Esophagus muscularis mucosa (tissue), 4 donors: ENCODE data around the gene HDAC4. TPM values are rescaled to one million over a fixed set of nuclear protein-coding genes. Genes with fewer than 3 reads are reported as not detected.

ENCODE experiments used
- DNase-seq: peaks from one replicate; pipeline ENCODE4 v3.0.0-alpha.2; 2017; ENCODE audit errors: extremely low spot score
- H3K27ac ChIP-seq, 4 donors: fragments of 200-600 bp; sonication (generic); replicated peaks in 1 of 4; 1 replicate in 3 of 4; 2 replicates in 1 of 4; pipeline ENCODE4 v1.5.1; 2016 to 2019; ENCODE audit warnings: mild to moderate bottlenecking in 1 of 4
- H3K27me3 ChIP-seq, 4 donors: fragments of 200-600 bp; sonication (generic); one replicate each; pipeline versions ENCODE4 v1.5.1 to v1.6.0; 2016 to 2019
- H3K36me3 ChIP-seq, 4 donors: fragments of 200-600 bp; sonication (generic); one replicate each; pipeline ENCODE4 v1.5.1; 2016 to 2019
- H3K4me1 ChIP-seq, 4 donors: fragments of 200-600 bp; sonication (generic); one replicate each; pipeline ENCODE4 v1.5.1; 2016 to 2019
- H3K4me3 ChIP-seq, 4 donors: fragments of 200-600 bp; sonication (generic); 1 replicate in 2 of 4; 2 replicates in 2 of 4; pipeline ENCODE4 v1.5.1; 2016 to 2019; ENCODE audit warnings: mild to moderate bottlenecking in 4 of 4, moderate library complexity in 1 of 4
- H3K9me3 ChIP-seq, 4 donors: fragments of 200-600 bp; sonication (generic); 1 replicate in 3 of 4; 2 replicates in 1 of 4; pipeline ENCODE4 v1.5.1; 2016 to 2019
- CTCF ChIP-seq, 3 experiments: fragments of 200-600 bp in 2 of 3; fragments of 450-650 bp in 1 of 3; sonication (generic) in 2 of 3; IDR thresholded peaks; one replicate each; pipeline ENCODE4 v1.5.1; 2017 to 2019; ENCODE audit warnings: antibody characterized with exemption in 3 of 3, mild to moderate bottlenecking in 2 of 3, moderate library complexity in 1 of 3
- EP300 ChIP-seq: sonication (generic); formaldehyde crosslinking; IDR thresholded peaks from one replicate; pipeline ENCODE4 v1.6.1; 2017; ENCODE audit warnings: antibody characterized with exemption
- POLR2A ChIP-seq: fragments of 450-650 bp; IDR thresholded peaks from one replicate; pipeline ENCODE4 v1.6.1; 2017; ENCODE audit warnings: antibody characterized with exemption, moderate library complexity, mild to moderate bottlenecking, low read depth
- POLR2AphosphoS5 ChIP-seq, 2 donors: sonication (generic); formaldehyde crosslinking; IDR thresholded peaks; one replicate each; pipeline ENCODE4 v1.6.1; 2017; ENCODE audit warnings: antibody characterized with exemption in 2 of 2
- WGBS: methylation state at CpG from one replicate; pipeline ENCODE4 v1.1.5; 2018; 5-methylcytosine and 5-hydroxymethylcytosine counted together
- intact Hi-C: fragments of 100-400 bp; cut with DNase I; formaldehyde crosslinking; loops from one replicate; pipeline ENCODE4 v1.15.1; 2023
- total RNA-seq, 4 donors: library from RNA; depleted of rRNA; stranded (reverse); fragments of >200 nt; gene quantifications; one replicate each; pipeline versions ENCODE4 v1.1.0 to v1.2.1, GENCODE V29; 2016

Gene HDAC4
- total RNA-seq, 4 donors from 2014 or later: 59.4 to 119 (median 76.1) TPM

- WGBS: 92% methylated on average over 6 of the region's 6 CpGs
- intact Hi-C loops: loop anchor here (10.0 kb wide), 1 partner anchor 480 kb away; no protein-coding TSS in a partner anchor
- DNase-seq: no peak
- H3K9me3 ChIP-seq: no peaks in the 10 kb centered on the region
- H3K27ac ChIP-seq: no peak overlapping the region
- peaks cover 4 to 10% (median 8%) of the 10 kb centered on the region in 4 donors for H3K4me1 ChIP-seq
- H3K4me3 ChIP-seq: no peak overlapping the region
- no peaks in the 10 kb centered on the region for H3K27me3 ChIP-seq
- no peaks in the 10 kb centered on the region for H3K36me3 ChIP-seq
- no peak for TF ChIP-seq EP300
- no peak for TF ChIP-seq POLR2A
- no peak for TF ChIP-seq CTCF (IDR thresholded peaks at IDR 0.05)
- no peak for TF ChIP-seq POLR2AphosphoS5 (IDR thresholded peaks at IDR 0.05)
Observed at GRCh38 chr2:239405071-239405470, 4.3 kb upstream of the HDAC4 start.

- Histone ChIP-seq H3K27me3 (no peaks in the 10 kb centered on the region), H3K4me1 (peaks cover 22 to 33% (median 30%) of the 10 kb centered on the region in 4 donors), H3K27ac (no peak overlapping the region), H3K9me3 (no peaks in the 10 kb centered on the region), H3K4me3 (no peak overlapping the region), H3K36me3 (no peaks in the 10 kb centered on the region)
- WGBS: 97% methylated on average over 11 of the region's 11 CpGs
- TF ChIP-seq CTCF (IDR thresholded peaks at IDR 0.05) (no peak), POLR2AphosphoS5 (IDR thresholded peaks at IDR 0.05) (no peak), POLR2A (no peak), EP300 (no peak)
- intact Hi-C loops: loop anchor here (10.0 kb wide), 1 partner anchor 482 kb away; no protein-coding TSS in a partner anchor
- no peak for DNase-seq
Observed at GRCh38 chr2:239402666-239403065, 1.8 kb upstream of the HDAC4 start.

- TF ChIP-seq POLR2AphosphoS5 (IDR thresholded peaks at IDR 0.05): no peak
- TF ChIP-seq CTCF (IDR thresholded peaks at IDR 0.05): peak in 2 of 3 experiments; percentile 17
- TF ChIP-seq POLR2A: peak; percentile 4
- Histone ChIP-seq H3K27me3 (no peaks in the 10 kb centered on the region), H3K4me3 (peak overlapping the region; percentile 57 to 86 (median 76)), H3K36me3 (no peaks in the 10 kb centered on the region), H3K4me1 (peaks cover 26 to 41% (median 37%) of the 10 kb centered on the region in 4 donors), H3K27ac (peak overlapping the region; percentile 97 to 100 (median 100)), H3K9me3 (no peaks in the 10 kb centered on the region)
- peak; percentile 96 for DNase-seq
- intact Hi-C loops: loop anchor here (10.0 kb wide), 1 partner anchor 483 kb away; no protein-coding TSS in a partner anchor
- 0% methylated on average over 21 of the region's 33 CpGs for WGBS
Observed at GRCh38 chr2:239401881-239402233, 1.0 kb upstream of the HDAC4 start.

GRCh38 chr2:239401067-239401880 lies 454 bp upstream of the HDAC4 start:
- Histone ChIP-seq H3K4me3 (peak overlapping the region; percentile 57 to 86 (median 76)), H3K27me3 (no peaks in the 10 kb centered on the region), H3K4me1 (peaks cover 31 to 47% (median 42%) of the 10 kb centered on the region in 4 donors), H3K27ac (peak overlapping the region; percentile 97 to 100 (median 100)), H3K9me3 (no peaks in the 10 kb centered on the region), H3K36me3 (no peaks in the 10 kb centered on the region)
- WGBS: 5% methylated on average over 4 of the region's 90 CpGs
- DNase-seq: peak; percentile 100
- TF ChIP-seq POLR2AphosphoS5 (IDR thresholded peaks at IDR 0.05) (peak; percentile 96 to 100), EP300 (no peak), POLR2A (peak; percentile 97)
- intact Hi-C loops: loop anchor here (10.0 kb wide), 1 partner anchor 484 kb away; no protein-coding TSS in a partner anchor

GRCh38 chr2:239399921-239400595 lies 762 bp downstream of the HDAC4 start:
- Histone ChIP-seq H3K4me1 (peaks cover 39 to 59% (median 53%) of the 10 kb centered on the region in 4 donors), H3K9me3 (no peaks in the 10 kb centered on the region), H3K4me3 (peak overlapping the region; percentile 57 to 86 (median 76)), H3K27me3 (no peaks in the 10 kb centered on the region), H3K27ac (peak overlapping the region; percentile 64 to 100 (median 84)), H3K36me3 (no peaks in the 10 kb centered on the region)
- intact Hi-C loops: loop anchor here (5.0 to 10.0 kb wide), 4 partner anchors 38 to 485 kb away; no protein-coding TSS in a partner anchor
- 0% methylated on average over 5 of the region's 87 CpGs for WGBS
- no peak for TF ChIP-seq POLR2AphosphoS5 (IDR thresholded peaks at IDR 0.05)
- no peak for DNase-seq
